ENCODE data around the gene PLCD1.

Gene PLCD1

DNA sequence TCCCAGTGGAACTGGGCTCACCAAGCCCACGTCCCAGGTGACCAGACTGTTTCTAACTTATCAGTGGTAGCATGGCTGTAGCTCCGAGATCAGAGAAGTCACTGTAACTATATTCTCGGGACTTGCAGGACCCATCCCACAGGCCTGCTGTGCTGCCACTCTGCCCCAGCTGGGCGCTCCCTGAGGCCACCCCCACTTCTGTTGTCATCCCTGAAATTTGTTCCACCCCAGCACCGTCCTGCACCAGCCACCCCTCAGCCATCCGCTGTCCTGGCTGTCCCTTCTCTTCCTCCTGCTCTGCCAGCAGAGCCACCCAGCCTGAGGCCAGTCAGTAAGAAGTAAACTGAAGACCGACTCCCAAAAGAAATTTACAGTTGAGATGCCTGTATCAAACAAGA is 71.9 kb downstream of the PLCD1 start:
- no peak for DNase-seq

Measured in NCI-H1105 treated with DMSO at 0.1 percent for 48 hours (cell line).